GM12874 (cell line): Measurements from ENCODE around the gene PPHLN1.

Experiments used
- TF ChIP-seq, protein P1 (sequence below): IDR thresholded peaks from 2 replicates; pipeline ENCODE4 v1.5.1; 2011; ENCODE audit warnings: low read depth, mild to moderate bottlenecking, control low read depth, low read length, moderate library complexity; ENCODE audit not compliant: insufficient read depth

PPHLN1 gene

DNA sequence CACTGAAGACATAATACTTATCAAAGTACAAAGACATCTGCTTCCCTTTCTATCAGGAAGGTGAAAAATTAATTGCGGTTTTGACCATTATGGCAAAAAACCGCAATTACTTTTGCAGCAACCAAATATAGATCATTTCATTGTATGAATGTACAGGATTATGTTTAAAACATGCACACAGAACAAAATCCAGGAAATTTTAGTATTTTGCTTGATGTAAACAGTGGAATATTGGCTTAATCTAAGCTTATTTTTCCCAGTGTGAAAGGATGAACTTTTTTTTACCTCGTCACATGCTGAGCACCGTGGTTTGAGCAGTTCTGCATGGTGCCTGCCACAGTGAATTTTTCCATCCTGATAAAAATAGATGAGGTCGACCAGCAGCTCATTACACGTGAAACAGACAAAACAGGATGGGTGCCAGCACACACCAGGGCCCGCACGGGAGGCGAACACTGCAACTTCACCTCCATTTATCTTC is 142.4 kb downstream of the PPHLN1 start:
- TF ChIP-seq, protein P1, sequence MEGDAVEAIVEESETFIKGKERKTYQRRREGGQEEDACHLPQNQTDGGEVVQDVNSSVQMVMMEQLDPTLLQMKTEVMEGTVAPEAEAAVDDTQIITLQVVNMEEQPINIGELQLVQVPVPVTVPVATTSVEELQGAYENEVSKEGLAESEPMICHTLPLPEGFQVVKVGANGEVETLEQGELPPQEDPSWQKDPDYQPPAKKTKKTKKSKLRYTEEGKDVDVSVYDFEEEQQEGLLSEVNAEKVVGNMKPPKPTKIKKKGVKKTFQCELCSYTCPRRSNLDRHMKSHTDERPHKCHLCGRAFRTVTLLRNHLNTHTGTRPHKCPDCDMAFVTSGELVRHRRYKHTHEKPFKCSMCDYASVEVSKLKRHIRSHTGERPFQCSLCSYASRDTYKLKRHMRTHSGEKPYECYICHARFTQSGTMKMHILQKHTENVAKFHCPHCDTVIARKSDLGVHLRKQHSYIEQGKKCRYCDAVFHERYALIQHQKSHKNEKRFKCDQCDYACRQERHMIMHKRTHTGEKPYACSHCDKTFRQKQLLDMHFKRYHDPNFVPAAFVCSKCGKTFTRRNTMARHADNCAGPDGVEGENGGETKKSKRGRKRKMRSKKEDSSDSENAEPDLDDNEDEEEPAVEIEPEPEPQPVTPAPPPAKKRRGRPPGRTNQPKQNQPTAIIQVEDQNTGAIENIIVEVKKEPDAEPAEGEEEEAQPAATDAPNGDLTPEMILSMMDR = no peak

DNA sequence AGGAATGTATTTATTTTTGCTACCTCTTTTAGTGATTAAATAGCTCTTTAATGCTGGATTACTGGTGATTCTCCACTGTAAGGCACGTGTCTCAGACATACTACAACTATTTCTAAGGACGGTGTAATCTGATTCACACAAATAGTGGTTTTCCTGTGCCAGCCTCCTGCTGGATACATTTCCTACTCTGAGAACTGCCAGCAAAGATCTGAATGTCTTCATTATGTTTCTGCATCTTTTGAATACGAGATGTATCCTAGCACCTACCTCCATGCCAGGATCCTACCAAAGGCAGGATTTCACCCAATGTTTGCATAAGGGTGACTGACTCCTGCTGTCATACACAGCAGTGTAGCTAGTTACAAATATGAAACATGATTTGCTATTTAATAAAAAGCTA is 143.0 kb downstream of the PPHLN1 start:
- TF ChIP-seq, protein P1 = no peak

GRCh38 chr12:42469355-42470175 is 143.6 kb downstream of the PPHLN1 start:
- TF ChIP-seq, protein P1 = no peak

DNA sequence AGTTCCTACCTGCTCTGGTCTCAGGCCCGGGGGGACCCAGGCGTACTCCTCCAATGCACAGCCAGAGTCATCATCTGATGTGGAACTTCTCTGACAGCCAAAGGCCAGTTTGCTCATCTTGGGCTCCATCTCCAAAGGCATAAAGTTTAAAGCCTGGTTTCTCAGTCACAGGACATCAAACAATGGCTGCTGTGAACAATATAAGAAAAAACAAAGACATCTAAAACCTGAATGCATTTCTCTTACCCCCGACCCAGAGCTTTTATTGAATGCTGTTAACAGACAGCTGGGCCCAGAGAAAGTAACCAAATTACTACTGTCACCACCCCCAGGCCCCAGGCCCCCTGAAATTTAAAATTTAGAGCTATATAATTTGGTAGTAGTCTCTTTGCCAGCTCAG is 146.4 kb downstream of the PPHLN1 start:
- TF ChIP-seq, protein P1 = no peak

GRCh38 chr12:42473130-42473529 is 147.2 kb downstream of the PPHLN1 start:
- TF ChIP-seq, protein P1 = no peak

DNA sequence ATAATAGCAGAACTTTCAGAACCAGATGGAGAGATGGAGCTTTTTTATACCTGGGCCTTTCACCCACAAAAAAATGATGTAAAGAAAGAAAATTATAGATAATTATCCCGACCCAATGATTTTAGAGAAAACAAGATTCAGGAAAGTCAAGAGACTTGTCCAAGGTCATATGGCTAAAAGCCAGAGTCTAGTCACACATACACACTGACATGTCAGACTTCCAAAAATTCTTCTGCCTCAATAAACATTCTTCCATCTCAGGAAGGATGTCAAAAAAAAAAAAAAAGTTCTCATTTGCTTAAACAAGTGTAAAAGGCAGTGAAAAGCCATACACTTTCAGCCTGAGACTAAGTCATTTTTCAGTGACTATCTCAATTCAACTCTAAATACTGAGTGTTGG is 147.6 kb downstream of the PPHLN1 start:
- TF ChIP-seq, protein P1 = no peak

DNA sequence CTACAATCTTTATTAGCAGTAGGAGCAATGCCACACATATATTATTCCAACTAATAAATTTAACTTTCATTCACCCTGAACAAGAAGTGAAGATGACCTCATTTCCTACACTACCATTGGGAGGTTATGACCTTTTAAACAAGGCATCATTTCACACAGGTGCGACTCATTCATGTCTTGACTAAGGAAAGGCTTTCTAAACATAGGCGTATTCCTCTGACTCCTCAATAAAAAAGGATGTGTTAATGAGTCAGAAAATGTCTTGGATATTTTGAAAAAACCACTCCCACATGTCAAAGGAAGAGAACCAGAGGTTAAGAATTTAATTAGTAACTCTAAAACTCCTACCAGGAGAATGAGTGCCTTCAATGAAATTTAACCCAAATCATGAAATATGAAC is 148.4 kb downstream of the PPHLN1 start:
- TF ChIP-seq, protein P1 = no peak
